ENCODE measurements around the gene RBM38.

GRCh38 chr20:57438552-57438951, 47.4 kb downstream of the RBM38 start:
- no peak for TF ChIP-seq POLR2A (IDR thresholded peaks at IDR 0.05)
- TF ChIP-seq CTCF (IDR thresholded peaks at IDR 0.05), result no peak

Measured in adrenal gland (tissue), 5 donors.